ENCODE results near the gene CUX1.

- TF ChIP-seq CTCF (IDR thresholded peaks at IDR 0.05) (no peak), POLR2A (IDR thresholded peaks at IDR 0.05) (no peak)
These were observed 11.9 kb downstream of the CUX1 start for GRCh38 chr7:101829374-101829773.
